GM13977 (cell line): ENCODE measurements around the gene DMP1.
A peak's percentile ranks its signal among the peaks of the same experiment; 100 is the strongest.
"Not testable (repeated sequence)": the region's sequence is repeated elsewhere in the genome, so short reads cannot be mapped to it uniquely, and the experiment has no call there.

ENCODE experiments used
- DNase-seq: peaks from one replicate; pipeline ENCODE4 v3.0.0; 2012; ENCODE audit warnings: low spot score
- CTCF ChIP-seq: IDR thresholded peaks from 2 replicates; pipeline ENCODE4 v1.5.1; 2012; ENCODE audit warnings: mild to moderate bottlenecking, control low read depth; ENCODE audit not compliant: insufficient read depth; ENCODE audit errors: extremely low read depth, missing control alignments
- in situ Hi-C: fragments of 300-500 bp; cut with MboI; formaldehyde crosslinking; loops from one replicate; pipeline ENCODE4 v1.12.0; 2022; ENCODE audit warnings: low sequenced_read_pairs, low pct_unique_long_range_greater_than_20kb, mixed read lengths, inconsistent platforms; ENCODE audit not compliant: unreplicated experiment

DMP1 gene

GRCh38 chr4:87669373-87669772, 19.3 kb downstream of the DMP1 start:
- DNase-seq: no peak
- TF ChIP-seq CTCF: no peak
- in situ Hi-C loops: no loop called here

- no peak for DNase-seq
- in situ Hi-C loops: no loop called here
- no peak for TF ChIP-seq CTCF
Observed at GRCh38 chr4:87677731-87678130, 27.7 kb downstream of the DMP1 start.

- in situ Hi-C loops: no loop called here
- peak; percentile 72 for TF ChIP-seq CTCF
- peak; percentile 27 for DNase-seq
Observed at GRCh38 chr4:87679449-87680169, 29.5 kb downstream of the DMP1 start.

DNA sequence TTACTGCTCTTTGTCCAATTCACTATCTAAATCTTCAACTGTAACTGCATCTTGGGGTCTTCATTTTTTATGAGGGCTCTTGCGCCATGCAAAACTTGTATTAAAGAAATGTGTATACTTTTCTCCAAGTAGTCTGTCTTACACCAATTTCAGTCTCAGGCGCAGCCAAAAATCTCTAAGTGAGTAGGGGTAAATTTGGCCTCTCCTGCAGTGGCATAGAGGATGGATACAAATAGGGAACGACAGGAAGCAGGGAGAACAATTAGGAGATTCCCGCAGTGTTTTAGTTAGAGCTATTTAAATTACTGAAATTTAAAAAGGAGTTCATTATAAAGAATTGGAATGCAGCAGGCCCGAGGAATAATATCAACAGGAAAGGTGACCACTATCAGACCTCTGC, 30.2 kb downstream of the DMP1 start:
- in situ Hi-C loops: no loop called here
- DNase-seq: no peak
- no peak for TF ChIP-seq CTCF

- no peak for DNase-seq
- TF ChIP-seq CTCF: no peak
- in situ Hi-C loops: no loop called here
Observed at GRCh38 chr4:87688316-87688715, 38.2 kb downstream of the DMP1 start.

- DNase-seq, in situ Hi-C loops: not testable (repeated sequence)
Observed at GRCh38 chr4:87690947-87691346, 40.9 kb downstream of the DMP1 start.

GRCh38 chr4:87692060-87692459, 42.0 kb downstream of the DMP1 start:
- in situ Hi-C loops, DNase-seq: not testable (repeated sequence)

GRCh38 chr4:87697272-87697671, 47.2 kb downstream of the DMP1 start:
- in situ Hi-C loops: no loop called here
- TF ChIP-seq CTCF: no peak
- no peak for DNase-seq
